SK-N-SH treated with all-trans-retinoic acid at 6 μM for 48 hours (cell line): ENCODE data around the gene ADGRA3.

ENCODE experiments used
- ATAC-seq: fragments of 200-7000 bp; cut with Tn5 transposase; 3 replicates; pipeline ENCODE4 v1.9.1; 2020; ENCODE audit warnings: mild to moderate bottlenecking, moderate library complexity
- ARNTL ChIP-seq: fragments of 450-650 bp; formaldehyde crosslinking; IDR thresholded peaks from 2 replicates; pipeline ENCODE4 v1.5.0; 2020; ENCODE audit warnings: low read depth, mild to moderate bottlenecking, moderate library complexity, borderline replicate concordance
- BACH2 ChIP-seq: fragments of 250-450 bp; sonication (Bioruptor Pico); IDR thresholded peaks from 2 replicates; pipeline ENCODE4 v1.9.0; 2021; ENCODE audit warnings: mild to moderate bottlenecking, borderline replicate concordance
- CREB5 ChIP-seq: fragments of 250-450 bp; sonication (Bioruptor Pico); IDR thresholded peaks from 2 replicates; pipeline ENCODE4 v1.5.1; 2020; ENCODE audit warnings: low read depth, mild to moderate bottlenecking, moderate library complexity
- CSDC2 ChIP-seq: fragments of 250-450 bp; sonication (Bioruptor Pico); IDR thresholded peaks from 2 replicates; pipeline ENCODE4 v1.5.0; 2020; ENCODE audit warnings: mild to moderate bottlenecking, moderate library complexity
- CSRNP3 ChIP-seq: fragments of 250-450 bp; sonication (Bioruptor Pico); IDR thresholded peaks from 2 replicates; pipeline ENCODE4 v1.5.1; 2021; ENCODE audit warnings: mild to moderate bottlenecking, moderate library complexity
- ESRRG ChIP-seq: fragments of 250-450 bp; sonication (Bioruptor Pico); IDR thresholded peaks from 2 replicates; pipeline ENCODE4 v1.6.1; 2021; ENCODE audit warnings: mild to moderate bottlenecking
- GLIS3 ChIP-seq: fragments of 250-450 bp; sonication (Bioruptor Pico); IDR thresholded peaks from 2 replicates; pipeline ENCODE4 v1.5.0; 2020; ENCODE audit warnings: mild to moderate bottlenecking, moderate library complexity
- OSR1 ChIP-seq: fragments of 250-450 bp; sonication (Bioruptor Pico); IDR thresholded peaks from 2 replicates; pipeline ENCODE4 v1.8.0; 2022; ENCODE audit warnings: moderate library complexity, mild to moderate bottlenecking, inconsistent platforms
- PATZ1 ChIP-seq: fragments of 250-450 bp; sonication (Bioruptor Pico); IDR thresholded peaks from 2 replicates; pipeline ENCODE4 v1.8.0; 2020; ENCODE audit warnings: mild to moderate bottlenecking, moderate library complexity, borderline replicate concordance
- POU6F1 ChIP-seq: fragments of 250-450 bp; sonication (Bioruptor Pico); IDR thresholded peaks from 2 replicates; pipeline ENCODE4 v1.8.0; 2021; ENCODE audit warnings: low read depth, mild to moderate bottlenecking, moderate library complexity, borderline replicate concordance
- PPARA ChIP-seq: fragments of 250-450 bp; sonication (Bioruptor Pico); IDR thresholded peaks from 2 replicates; pipeline ENCODE4 v1.5.0; 2020; ENCODE audit warnings: mild to moderate bottlenecking, borderline replicate concordance
- RARB ChIP-seq: fragments of 250-450 bp; sonication (Bioruptor Pico); IDR thresholded peaks from 2 replicates; pipeline ENCODE4 v1.8.0; 2021; ENCODE audit warnings: mild to moderate bottlenecking, moderate library complexity
- SNAI2 ChIP-seq: fragments of 250-450 bp; sonication (Bioruptor Pico); IDR thresholded peaks from 2 replicates; pipeline ENCODE4 v1.5.0; 2020; ENCODE audit warnings: mild to moderate bottlenecking, moderate library complexity
- TCF4 ChIP-seq: fragments of 250-450 bp; sonication (Bioruptor Pico); IDR thresholded peaks from 2 replicates; pipeline ENCODE4 v1.8.0; 2021; ENCODE audit warnings: mild to moderate bottlenecking, moderate library complexity, borderline replicate concordance
- TOX ChIP-seq: fragments of 250-450 bp; sonication (Bioruptor Pico); IDR thresholded peaks from 2 replicates; pipeline ENCODE4 v1.8.0; 2021; ENCODE audit warnings: mild to moderate bottlenecking, moderate library complexity, borderline replicate concordance
- TSHZ2 ChIP-seq: fragments of 250-450 bp; sonication (Bioruptor Pico); IDR thresholded peaks from 2 replicates; pipeline ENCODE4 v1.5.0; 2020; ENCODE audit warnings: mild to moderate bottlenecking, moderate library complexity
- ZC3H10 ChIP-seq: fragments of 250-450 bp; sonication (Bioruptor Pico); IDR thresholded peaks from 2 replicates; pipeline ENCODE4 v1.5.1; 2021; ENCODE audit warnings: mild to moderate bottlenecking, moderate library complexity
- ZFP30 ChIP-seq: fragments of 450-650 bp; formaldehyde crosslinking; IDR thresholded peaks from 2 replicates; pipeline ENCODE4 v1.5.0; 2022; ENCODE audit warnings: mild to moderate bottlenecking, moderate library complexity
- ZNF565 ChIP-seq: fragments of 450-650 bp; formaldehyde crosslinking; conservative IDR thresholded peaks from 2 replicates; pipeline ENCODE4 v1.5.0; 2020; ENCODE audit warnings: low read depth, mild to moderate bottlenecking, moderate library complexity
- ZNF70 ChIP-seq: fragments of 450-650 bp; formaldehyde crosslinking; IDR thresholded peaks from 2 replicates; pipeline ENCODE4 v1.5.0; 2020; ENCODE audit warnings: mild to moderate bottlenecking, moderate library complexity

Gene ADGRA3

GRCh38 chr4:22477813-22478182, 38.1 kb downstream of the ADGRA3 start:
- TF ChIP-seq ARNTL (CRISPR knock-in tag) (no peak), TSHZ2 (no peak), OSR1 (no peak), ZFP30 (CRISPR knock-in tag) (no peak), ZC3H10 (CRISPR knock-in tag) (no peak), CREB5 (CRISPR knock-in tag) (no peak), ZNF565 (CRISPR knock-in tag) (no peak), RARB (CRISPR knock-in tag) (no peak), PATZ1 (CRISPR knock-in tag) (no peak), BACH2 (CRISPR knock-in tag) (no peak), GLIS3 (CRISPR knock-in tag) (no peak), SNAI2 (CRISPR knock-in tag) (no peak)
- ATAC-seq: no peak

GRCh38 chr4:22477136-22477812, 38.6 kb downstream of the ADGRA3 start:
- no peak for TF ChIP-seq CREB5 (CRISPR knock-in tag)
- TF ChIP-seq TCF4 (CRISPR knock-in tag): no peak
- TF ChIP-seq POU6F1 (CRISPR knock-in tag): no peak
- no peak for TF ChIP-seq GLIS3 (CRISPR knock-in tag)
- TF ChIP-seq TOX (CRISPR knock-in tag): no peak
- no peak for TF ChIP-seq OSR1
- no peak for TF ChIP-seq ZC3H10 (CRISPR knock-in tag)
- no peak for TF ChIP-seq CSRNP3 (CRISPR knock-in tag)
- no peak for TF ChIP-seq ESRRG (CRISPR knock-in tag)
- TF ChIP-seq PPARA: no peak
- TF ChIP-seq ZNF70: no peak
- TF ChIP-seq CSDC2 (CRISPR knock-in tag): no peak
- no peak for TF ChIP-seq ARNTL (CRISPR knock-in tag)
- TF ChIP-seq BACH2 (CRISPR knock-in tag): no peak
- TF ChIP-seq ZFP30 (CRISPR knock-in tag): no peak
- ATAC-seq: no peak
